GM13977 (cell line): ENCODE measurements around the gene GLYATL1.

Experiments used
- DNase-seq: peaks from one replicate; pipeline ENCODE4 v3.0.0; 2012; ENCODE audit warnings: low spot score
- in situ Hi-C: fragments of 300-500 bp; cut with MboI; formaldehyde crosslinking; loops from one replicate; pipeline ENCODE4 v1.12.0; 2022; ENCODE audit warnings: low sequenced_read_pairs, low pct_unique_long_range_greater_than_20kb, mixed read lengths, inconsistent platforms; ENCODE audit not compliant: unreplicated experiment
- TF ChIP-seq, protein P1 (sequence below): IDR thresholded peaks from 2 replicates; pipeline ENCODE4 v1.5.1; 2012; ENCODE audit warnings: mild to moderate bottlenecking, control low read depth; ENCODE audit not compliant: insufficient read depth; ENCODE audit errors: extremely low read depth, missing control alignments

GLYATL1 gene

DNA sequence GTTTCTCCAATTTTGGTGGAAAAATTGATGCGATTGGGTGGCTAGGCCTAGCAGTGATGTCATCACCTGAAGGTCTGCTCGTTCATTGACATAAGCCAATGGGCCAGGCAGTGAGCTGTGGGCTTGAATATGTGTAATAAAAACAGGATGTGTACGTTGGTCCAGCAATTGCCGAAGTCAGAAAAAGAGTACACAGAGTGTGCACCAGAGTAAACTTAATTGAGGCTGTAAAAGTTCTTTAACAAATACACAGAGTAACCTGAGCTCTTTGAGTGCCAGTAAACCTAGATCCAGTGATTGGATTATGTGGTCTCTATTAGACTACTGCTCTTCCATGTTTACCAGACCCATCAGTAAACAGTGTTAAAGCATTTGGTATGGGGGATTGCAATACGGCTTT is 13.0 kb upstream of the GLYATL1 start:
- no peak for DNase-seq
- in situ Hi-C loops = no loop called here
- TF ChIP-seq, protein P1, sequence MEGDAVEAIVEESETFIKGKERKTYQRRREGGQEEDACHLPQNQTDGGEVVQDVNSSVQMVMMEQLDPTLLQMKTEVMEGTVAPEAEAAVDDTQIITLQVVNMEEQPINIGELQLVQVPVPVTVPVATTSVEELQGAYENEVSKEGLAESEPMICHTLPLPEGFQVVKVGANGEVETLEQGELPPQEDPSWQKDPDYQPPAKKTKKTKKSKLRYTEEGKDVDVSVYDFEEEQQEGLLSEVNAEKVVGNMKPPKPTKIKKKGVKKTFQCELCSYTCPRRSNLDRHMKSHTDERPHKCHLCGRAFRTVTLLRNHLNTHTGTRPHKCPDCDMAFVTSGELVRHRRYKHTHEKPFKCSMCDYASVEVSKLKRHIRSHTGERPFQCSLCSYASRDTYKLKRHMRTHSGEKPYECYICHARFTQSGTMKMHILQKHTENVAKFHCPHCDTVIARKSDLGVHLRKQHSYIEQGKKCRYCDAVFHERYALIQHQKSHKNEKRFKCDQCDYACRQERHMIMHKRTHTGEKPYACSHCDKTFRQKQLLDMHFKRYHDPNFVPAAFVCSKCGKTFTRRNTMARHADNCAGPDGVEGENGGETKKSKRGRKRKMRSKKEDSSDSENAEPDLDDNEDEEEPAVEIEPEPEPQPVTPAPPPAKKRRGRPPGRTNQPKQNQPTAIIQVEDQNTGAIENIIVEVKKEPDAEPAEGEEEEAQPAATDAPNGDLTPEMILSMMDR = no peak

DNA sequence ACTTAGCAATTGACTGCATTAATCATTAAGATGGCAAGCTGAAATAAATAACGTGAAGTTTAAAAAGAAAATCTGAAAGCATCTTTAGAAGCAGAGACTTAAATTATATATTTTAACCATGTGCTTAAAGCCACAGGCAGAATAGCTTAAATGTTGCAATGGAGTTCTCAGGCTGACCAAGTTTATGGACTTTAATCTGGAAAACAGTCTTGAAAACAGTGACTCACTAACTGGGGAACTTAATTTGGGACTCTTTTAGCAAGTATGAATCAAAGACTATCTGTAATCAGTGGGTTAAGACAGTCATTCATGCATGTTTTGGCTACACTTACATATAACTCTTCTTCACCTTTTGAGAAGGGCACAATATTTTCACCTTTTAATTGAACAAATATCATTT is 12.6 kb upstream of the GLYATL1 start:
- DNase-seq = no peak
- TF ChIP-seq, protein P1 = no peak
- in situ Hi-C loops = no loop called here

DNA sequence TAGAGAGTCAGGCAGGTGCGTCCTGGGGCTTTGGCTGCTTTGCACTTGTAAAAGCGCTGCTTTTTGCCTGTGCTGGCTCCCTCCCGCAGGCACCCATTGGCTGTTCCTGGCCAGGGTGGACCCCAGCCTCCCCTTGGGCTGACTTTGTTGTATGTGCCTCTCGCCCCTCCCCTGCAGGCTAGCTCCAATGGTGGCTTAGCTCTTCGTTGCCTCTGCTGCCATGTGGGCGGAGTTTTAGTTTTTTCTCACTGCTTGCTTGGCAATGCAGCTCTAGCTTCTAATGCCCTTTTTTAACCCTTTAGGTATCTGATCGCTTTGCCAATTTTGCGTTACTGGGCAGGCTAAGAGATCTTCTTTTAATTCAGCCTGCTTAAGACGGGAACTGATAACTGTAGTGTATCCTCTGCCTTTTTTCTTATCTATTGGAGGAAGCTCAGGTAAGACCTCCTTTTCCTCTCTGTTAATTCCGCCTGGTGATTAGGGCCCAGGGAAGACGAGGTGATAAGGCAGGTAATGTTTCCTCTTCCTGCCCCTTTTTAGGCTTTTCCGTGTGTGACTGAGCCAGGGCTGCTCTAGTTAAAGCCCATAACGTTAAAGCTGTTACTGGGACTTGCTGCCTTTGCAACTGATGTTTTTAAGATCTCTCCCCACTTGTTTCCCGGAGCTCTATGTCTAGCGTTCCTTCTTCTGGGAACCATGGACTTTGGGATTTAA is 11.7 kb upstream of the GLYATL1 start:
- TF ChIP-seq, protein P1 = no peak
- DNase-seq = no peak
- in situ Hi-C loops = no loop called here

DNA sequence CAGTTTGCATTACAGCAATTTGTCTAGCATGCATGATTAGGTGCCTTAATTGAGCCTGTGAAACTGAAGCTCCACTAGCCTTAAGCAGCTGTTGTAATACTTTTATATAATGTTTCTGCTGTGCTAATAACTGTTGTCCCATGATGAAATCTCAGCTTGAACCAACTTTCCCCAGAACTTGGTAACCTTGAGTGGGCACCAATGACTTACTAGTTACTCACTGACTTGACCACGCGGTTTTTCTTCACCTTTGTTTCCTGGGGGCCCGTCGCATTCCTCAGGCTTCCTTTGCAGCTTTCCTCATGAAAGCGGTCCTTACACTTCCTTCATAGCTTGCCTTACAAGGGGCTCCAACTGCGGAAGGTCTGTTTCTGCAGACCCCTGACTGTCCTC is 11.2 kb upstream of the GLYATL1 start:
- in situ Hi-C loops = no loop called here
- DNase-seq = no peak

DNA sequence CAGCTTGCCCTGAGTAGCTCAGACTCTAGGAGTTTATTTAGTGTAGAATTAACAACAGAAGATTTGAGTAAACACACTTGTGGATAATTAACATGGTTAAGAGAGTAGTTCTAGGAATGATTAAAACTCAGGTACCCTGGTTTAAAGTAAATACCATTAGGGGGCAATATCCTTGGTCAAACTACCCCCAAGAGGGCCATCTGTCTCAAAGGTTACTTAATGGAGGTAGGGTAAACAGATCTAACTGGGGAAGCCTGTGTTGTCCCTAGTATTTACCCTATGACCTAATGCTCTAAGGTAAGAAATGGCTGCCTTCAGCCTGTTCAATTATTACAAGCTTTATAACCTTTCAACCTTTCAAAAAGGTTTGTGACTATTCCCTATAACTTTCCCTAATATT is 10.6 kb upstream of the GLYATL1 start:
- in situ Hi-C loops = no loop called here
- TF ChIP-seq, protein P1 = no peak
- no peak for DNase-seq

More for the DNA sequence above, 11.2 kb upstream of the GLYATL1 start:
- TF ChIP-seq, protein P1 = no peak

DNA sequence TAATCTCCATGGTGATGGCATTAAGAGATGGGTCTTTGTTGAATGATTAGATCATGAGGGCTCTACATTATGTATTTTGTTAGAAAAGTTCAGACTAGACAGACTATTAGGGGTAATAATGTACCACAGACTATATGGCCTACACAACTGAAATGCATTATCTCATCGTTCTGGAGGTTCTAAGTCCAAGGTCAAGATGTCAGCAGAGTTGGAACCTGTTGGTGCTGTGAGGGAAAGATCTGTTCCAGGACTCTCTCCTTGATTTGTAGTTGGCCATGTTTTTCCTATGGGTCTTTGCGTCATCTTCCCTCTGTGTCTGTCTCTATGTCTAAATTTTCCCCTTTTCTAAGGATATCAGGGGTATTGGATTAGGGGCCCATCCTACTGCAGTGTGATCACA is 8.4 kb upstream of the GLYATL1 start:
- TF ChIP-seq, protein P1 = no peak
- in situ Hi-C loops = no loop called here
- DNase-seq = no peak
